ENCODE results near the gene COIL. TPM values are rescaled to one million over a fixed set of nuclear protein-coding genes. Genes with fewer than 3 reads are reported as not detected.

Gene COIL
- total and polyA plus RNA-seq, 9 of the 15 experiments (the other 6 are each of a cell fraction or from before 2014, with no cell fraction given): 23.9 to 41.3 (median 28.7) TPM

GRCh38 chr17:56914581-56915273 lies 46.1 kb downstream of the COIL start (continued):
- TF ChIP-seq ZNF318 (IDR thresholded peaks at IDR 0.05; ENCODE audit: borderline replicate concordance in 1 of 2, low read depth in 1 of 2) (peak in 1 of 2 experiments; percentile 18; a peak in 1 of 4 replicates), ZNF639 (CRISPR knock-in tag; conservative IDR thresholded peaks at IDR 0.05 in 1 of 2, IDR thresholded peaks at IDR 0.05 in 1 of 2) (no peak), ZNF512 (tag; IDR thresholded peaks at IDR 0.05) (no peak), NFRKB (IDR thresholded peaks at IDR 0.05; ENCODE audit: low read depth) (peak; percentile 57; the same call in 1 of the 2 replicates), THRB (CRISPR knock-in tag; conservative IDR thresholded peaks at IDR 0.05) (0 out of 2 replicates have a peak, but pooled peaks have one; percentile 52), L3MBTL2 (IDR thresholded peaks at IDR 0.05) (no peak), MLLT1 (IDR thresholded peaks at IDR 0.05) (peak in 1 of 2 experiments; percentile 12; a peak in 2 of 4 replicates), JUND (IDR thresholded peaks at IDR 0.05; ENCODE audit: borderline replicate concordance, low read depth, low read length) (no peak), JUND (tag; IDR thresholded peaks at IDR 0.05; ENCODE audit: borderline replicate concordance, low read depth, low read length) (no peak), HNRNPLL (IDR thresholded peaks at IDR 0.05; ENCODE audit: low read depth, low read length, poor library complexity, severe bottlenecking) (no peak)
